ENCODE data around the gene ROBO1.

Gene ROBO1

GRCh38 chr3:78880603-78881461 is 887.0 kb downstream of the ROBO1 start:
- no peak for DNase-seq (ENCODE audit: low spot score in 2 of 2)
- peaks cover 12% of the 10 kb centered on the region for H3K9me3 Mint-ChIP-seq
- no peak for ATAC-seq
- H3K4me1 Mint-ChIP-seq: no peaks in the 10 kb centered on the region
- no peaks in the 10 kb centered on the region for H3K36me3 Mint-ChIP-seq
- no peak overlapping the region for H3K4me3 Mint-ChIP-seq
- H3K27ac Mint-ChIP-seq: no peak overlapping the region

- no peak for ATAC-seq
- Mint-ChIP-seq H3K36me3 (no peaks in the 10 kb centered on the region), H3K9me3 (peaks cover 11% of the 10 kb centered on the region), H3K4me1 (no peaks in the 10 kb centered on the region), H3K27ac (no peak overlapping the region), H3K4me3 (no peak overlapping the region)
- no peak for DNase-seq (ENCODE audit: low spot score in 2 of 2)
Observed at GRCh38 chr3:78879295-78879860, 888.4 kb downstream of the ROBO1 start.

- DNase-seq (ENCODE audit: low spot score in 2 of 2) (no peak), ATAC-seq (no peak)
- Mint-ChIP-seq H3K4me1 (no peaks in the 10 kb centered on the region), H3K36me3 (no peaks in the 10 kb centered on the region), H3K4me3 (no peak overlapping the region), H3K27ac (no peak overlapping the region), H3K9me3 (peaks cover 9% of the 10 kb centered on the region)
Observed at GRCh38 chr3:78878789-78879188, 889.0 kb downstream of the ROBO1 start.

GRCh38 chr3:78878011-78878410 is 889.8 kb downstream of the ROBO1 start:
- Mint-ChIP-seq H3K9me3 (peaks cover 9% of the 10 kb centered on the region), H3K27ac (no peak overlapping the region), H3K4me1 (no peaks in the 10 kb centered on the region), H3K36me3 (no peaks in the 10 kb centered on the region), H3K4me3 (no peak overlapping the region)
- no peak for DNase-seq (ENCODE audit: low spot score in 2 of 2)
- ATAC-seq: no peak

- DNase-seq (ENCODE audit: low spot score in 2 of 2): no peak
- H3K36me3 Mint-ChIP-seq: no peaks in the 10 kb centered on the region
Observed at GRCh38 chr3:78875851-78876250, 891.9 kb downstream of the ROBO1 start.

GRCh38 chr3:78875436-78875835 is 892.4 kb downstream of the ROBO1 start:
- H3K4me3 Mint-ChIP-seq: no peak overlapping the region
- H3K27ac Mint-ChIP-seq: no peak overlapping the region
- DNase-seq (ENCODE audit: low spot score in 2 of 2) (no peak), ATAC-seq (no peak)
- H3K36me3 Mint-ChIP-seq: no peaks in the 10 kb centered on the region
- H3K4me1 Mint-ChIP-seq: no peaks in the 10 kb centered on the region
- peaks cover 5% of the 10 kb centered on the region for H3K9me3 Mint-ChIP-seq

More at GRCh38 chr3:78875851-78876250, 891.9 kb downstream of the ROBO1 start:
- ATAC-seq: no peak
- peaks cover 5% of the 10 kb centered on the region for H3K9me3 Mint-ChIP-seq
- H3K4me3 Mint-ChIP-seq: no peak overlapping the region
- H3K4me1 Mint-ChIP-seq: no peaks in the 10 kb centered on the region
- no peak overlapping the region for H3K27ac Mint-ChIP-seq

- ATAC-seq: no peak
- Mint-ChIP-seq H3K9me3 (peaks cover 5% of the 10 kb centered on the region), H3K36me3 (no peaks in the 10 kb centered on the region), H3K4me1 (no peaks in the 10 kb centered on the region), H3K4me3 (no peak overlapping the region), H3K27ac (no peak overlapping the region)
- no peak for DNase-seq (ENCODE audit: low spot score in 2 of 2)
Observed at GRCh38 chr3:78873641-78874040, 894.2 kb downstream of the ROBO1 start.

- Mint-ChIP-seq H3K27ac (no peak overlapping the region), H3K36me3 (no peaks in the 10 kb centered on the region), H3K4me3 (no peak overlapping the region), H3K9me3 (peaks cover 5% of the 10 kb centered on the region), H3K4me1 (no peaks in the 10 kb centered on the region)
- DNase-seq (ENCODE audit: low spot score in 2 of 2): no peak
- no peak for ATAC-seq
Observed at GRCh38 chr3:78872195-78872594, 895.6 kb downstream of the ROBO1 start.

- H3K4me3 Mint-ChIP-seq: no peak overlapping the region
- no peaks in the 10 kb centered on the region for H3K4me1 Mint-ChIP-seq
- ATAC-seq (no peak), DNase-seq (ENCODE audit: low spot score in 2 of 2) (no peak)
- no peaks in the 10 kb centered on the region for H3K36me3 Mint-ChIP-seq
- no peaks in the 10 kb centered on the region for H3K9me3 Mint-ChIP-seq
- H3K27ac Mint-ChIP-seq: no peak overlapping the region
Observed at GRCh38 chr3:78871048-78871447, 896.8 kb downstream of the ROBO1 start.

- Mint-ChIP-seq H3K4me3 (no peak overlapping the region), H3K27ac (no peak overlapping the region), H3K4me1 (no peaks in the 10 kb centered on the region), H3K9me3 (no peaks in the 10 kb centered on the region), H3K36me3 (no peaks in the 10 kb centered on the region)
- DNase-seq (ENCODE audit: low spot score in 2 of 2) (no peak), ATAC-seq (no peak)
Observed at GRCh38 chr3:78870484-78870883, 897.3 kb downstream of the ROBO1 start.

GRCh38 chr3:78868570-78868969 is 899.2 kb downstream of the ROBO1 start:
- Mint-ChIP-seq H3K36me3 (no peaks in the 10 kb centered on the region), H3K4me3 (no peak overlapping the region), H3K4me1 (no peaks in the 10 kb centered on the region), H3K9me3 (peaks cover 2% of the 10 kb centered on the region), H3K27ac (no peak overlapping the region)
- ATAC-seq (no peak), DNase-seq (ENCODE audit: low spot score in 2 of 2) (no peak)

GRCh38 chr3:78867409-78868372 is 900.1 kb downstream of the ROBO1 start:
- Mint-ChIP-seq H3K9me3 (peaks cover 2% of the 10 kb centered on the region), H3K27ac (no peak overlapping the region), H3K36me3 (no peaks in the 10 kb centered on the region), H3K4me1 (no peaks in the 10 kb centered on the region), H3K4me3 (no peak overlapping the region)
- DNase-seq (ENCODE audit: low spot score in 2 of 2) (no peak), ATAC-seq (no peak)

GRCh38 chr3:78863306-78864203 is 904.2 kb downstream of the ROBO1 start:
- Mint-ChIP-seq H3K4me3 (no peak overlapping the region), H3K9me3 (peaks cover 27% of the 10 kb centered on the region), H3K27ac (no peak overlapping the region), H3K36me3 (no peaks in the 10 kb centered on the region), H3K4me1 (no peaks in the 10 kb centered on the region)
- DNase-seq (ENCODE audit: low spot score in 2 of 2) (no peak), ATAC-seq (no peak)

- Mint-ChIP-seq H3K9me3 (peaks cover 27% of the 10 kb centered on the region), H3K27ac (no peak overlapping the region), H3K4me3 (no peak overlapping the region), H3K4me1 (no peaks in the 10 kb centered on the region), H3K36me3 (no peaks in the 10 kb centered on the region)
- DNase-seq (ENCODE audit: low spot score in 2 of 2) (no peak), ATAC-seq (no peak)
Observed at GRCh38 chr3:78861156-78861555, 906.6 kb downstream of the ROBO1 start.
